Mesendoderm (in vitro differentiated cells): ENCODE data around the gene ARHGEF10L.

Experiments used
- DNase-seq: peaks from one replicate; pipeline ENCODE4 v3.0.0; 2013
- H2AK5ac ChIP-seq: 2 replicates; pipeline ENCODE4 v1.6.1; 2013; ENCODE audit warnings: low read length, inconsistent platforms
- H2BK120ac ChIP-seq: 2 replicates; pipeline ENCODE4 v1.6.1; 2013; ENCODE audit warnings: low read depth, mild to moderate bottlenecking, low read length, moderate library complexity, mixed read lengths
- H2BK15ac ChIP-seq: replicated peaks from 2 replicates; pipeline ENCODE4 v1.6.1; 2013; ENCODE audit warnings: low read depth, mild to moderate bottlenecking, moderate library complexity
- H2BK5ac ChIP-seq: 2 replicates; pipeline ENCODE4 v1.6.1; 2013; ENCODE audit warnings: low read length, inconsistent platforms
- H3K18ac ChIP-seq: 2 replicates; pipeline ENCODE4 v1.6.1; 2013; ENCODE audit warnings: mild to moderate bottlenecking, low read length, mixed read lengths
- H3K23ac ChIP-seq: one replicate; pipeline ENCODE4 v1.6.1; 2013; ENCODE audit warnings: low read length
- H3K27ac ChIP-seq: 2 replicates; pipeline ENCODE4 v1.5.1; 2013; ENCODE audit warnings: low read depth, mild to moderate bottlenecking, inconsistent platforms, low read length, moderate library complexity
- H3K27me3 ChIP-seq: 2 replicates; pipeline ENCODE4 v1.6.1; 2013; ENCODE audit warnings: low read length, control low read depth, mild to moderate bottlenecking, inconsistent platforms; ENCODE audit not compliant: insufficient read depth, poor library complexity
- H3K36me3 ChIP-seq: 2 replicates; pipeline ENCODE4 v1.6.1; 2013; ENCODE audit warnings: low read length, inconsistent platforms; ENCODE audit not compliant: control insufficient read depth, insufficient read depth
- H3K4ac ChIP-seq: one replicate; pipeline ENCODE4 v1.6.1; 2013; ENCODE audit warnings: low read depth, mild to moderate bottlenecking, low read length, moderate library complexity
- H3K4me1 ChIP-seq: 2 replicates; pipeline ENCODE4 v1.6.1; 2013; ENCODE audit warnings: low read depth, low read length, inconsistent platforms; ENCODE audit not compliant: control insufficient read depth
- H3K4me2 ChIP-seq: 2 replicates; pipeline ENCODE4 v1.6.1; 2013; ENCODE audit warnings: low read length
- H3K4me3 ChIP-seq: 2 replicates; pipeline ENCODE4 v1.5.1; 2013; ENCODE audit warnings: mild to moderate bottlenecking, low read length
- H3K56ac ChIP-seq: one replicate; pipeline ENCODE4 v1.6.1; 2013; ENCODE audit warnings: low read length
- H3K79me1 ChIP-seq: 2 replicates; pipeline ENCODE4 v1.6.1; 2013; ENCODE audit warnings: low read length, inconsistent platforms
- H3K79me2 ChIP-seq: 2 replicates; pipeline ENCODE4 v1.6.1; 2013; ENCODE audit warnings: mild to moderate bottlenecking, low read length; ENCODE audit not compliant: control insufficient read depth, insufficient read depth
- H3K9ac ChIP-seq: 2 replicates; pipeline ENCODE4 v1.6.1; 2013; ENCODE audit warnings: low read length, inconsistent platforms
- H4K5ac ChIP-seq: one replicate; pipeline ENCODE4 v1.6.1; 2013; ENCODE audit warnings: low read length
- H4K8ac ChIP-seq: one replicate; pipeline ENCODE4 v1.6.1; 2013; ENCODE audit warnings: low read depth, mild to moderate bottlenecking, control low read depth, low read length, moderate library complexity
- WGBS: extraction: QIAGEN DNeasy Blood & Tissue Kit; methylation state at CpG from one replicate; pipeline ENCODE4 v1.1.7; 2013; ENCODE audit warnings: low lambda C conversion rate, missing lambda C conversion rate; ENCODE audit not compliant: insufficient coverage; ENCODE audit errors: extremely low coverage; 5-methylcytosine and 5-hydroxymethylcytosine counted together

Gene ARHGEF10L

DNA sequence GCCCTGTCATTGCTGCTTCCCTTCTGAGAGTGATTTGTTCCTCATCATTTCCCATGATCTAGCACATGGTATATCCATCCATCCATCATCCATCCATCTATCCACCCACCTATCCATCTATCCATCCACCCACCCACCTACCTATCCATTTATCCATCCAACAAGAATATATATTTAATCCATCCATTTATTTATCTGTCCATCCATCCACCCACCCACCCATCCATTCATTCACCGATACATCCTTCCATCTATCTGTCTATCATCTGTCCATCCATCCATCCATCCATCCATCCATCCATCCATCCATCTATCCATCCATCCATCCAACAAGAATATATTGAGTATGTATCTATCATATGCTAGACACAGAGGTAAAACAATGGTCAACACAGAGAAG is 115.7 kb downstream of the ARHGEF10L start:
- no peak overlapping the region for H4K5ac ChIP-seq
- H3K27me3 ChIP-seq, result no peaks in the 10 kb centered on the region
- H3K4ac ChIP-seq, result no peak overlapping the region
- no peak overlapping the region for H2BK120ac ChIP-seq
- no peak overlapping the region for H3K18ac ChIP-seq
- H3K23ac ChIP-seq, result no peak overlapping the region
- no peak overlapping the region for H2BK5ac ChIP-seq
- H2BK15ac ChIP-seq, result no peak overlapping the region
- no peak overlapping the region for H3K4me2 ChIP-seq
- H3K79me1 ChIP-seq, result no peaks in the 10 kb centered on the region
- DNase-seq, result no peak
- no peaks in the 10 kb centered on the region for H3K79me2 ChIP-seq
- no peak overlapping the region for H2AK5ac ChIP-seq
- no peak overlapping the region for H4K8ac ChIP-seq
- H3K9ac ChIP-seq, result no peak overlapping the region
- H3K56ac ChIP-seq, result no peak overlapping the region
- H3K27ac ChIP-seq, result no peak overlapping the region
- no peak overlapping the region for H3K4me3 ChIP-seq
- no CpG with 5 or more reads among the region's 1 CpG for WGBS
- H3K4me1 ChIP-seq, result no peaks in the 10 kb centered on the region
- no peaks in the 10 kb centered on the region for H3K36me3 ChIP-seq

- no CpG with 5 or more reads among the region's 15 CpGs for WGBS
- H3K4ac ChIP-seq, result no peak overlapping the region
- no peak overlapping the region for H3K56ac ChIP-seq
- H3K4me3 ChIP-seq, result no peak overlapping the region
- H3K79me2 ChIP-seq, result no peaks in the 10 kb centered on the region
- H2BK120ac ChIP-seq, result no peak overlapping the region
- H3K4me2 ChIP-seq, result no peak overlapping the region
- H3K18ac ChIP-seq, result no peak overlapping the region
- no peaks in the 10 kb centered on the region for H3K79me1 ChIP-seq
- H3K27me3 ChIP-seq, result no peaks in the 10 kb centered on the region
- no peak overlapping the region for H4K8ac ChIP-seq
- no peak overlapping the region for H2AK5ac ChIP-seq
- DNase-seq, result no peak
- no peak overlapping the region for H3K27ac ChIP-seq
- no peaks in the 10 kb centered on the region for H3K36me3 ChIP-seq
- H3K23ac ChIP-seq, result no peak overlapping the region
- H3K4me1 ChIP-seq, result no peaks in the 10 kb centered on the region
- H3K9ac ChIP-seq, result no peak overlapping the region
- H4K5ac ChIP-seq, result no peak overlapping the region
- no peak overlapping the region for H2BK15ac ChIP-seq
- no peak overlapping the region for H2BK5ac ChIP-seq
These were observed 116.4 kb downstream of the ARHGEF10L start for GRCh38 chr1:17655922-17656321.

DNA sequence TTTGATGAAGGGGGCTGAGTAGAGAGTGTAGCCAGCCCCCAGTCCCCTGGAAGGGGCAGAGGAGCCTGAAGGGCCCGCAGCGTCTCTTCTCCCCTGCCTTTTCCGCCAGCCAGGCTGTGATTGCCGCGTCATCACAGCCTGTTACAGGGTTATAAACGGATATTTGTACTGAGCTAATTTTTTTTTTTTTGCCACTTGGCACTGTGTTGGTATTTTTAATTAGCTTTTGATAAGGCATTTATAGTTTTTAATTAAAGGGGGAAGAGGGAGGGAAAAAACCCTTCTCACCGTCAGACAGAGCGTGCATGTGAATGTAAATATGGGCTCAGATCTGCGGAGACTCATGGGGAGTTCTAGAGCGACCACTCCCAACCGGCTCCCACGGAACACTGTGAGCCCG is 117.9 kb downstream of the ARHGEF10L start:
- Histone ChIP-seq H3K9ac (no peak overlapping the region), H2BK120ac (no peak overlapping the region), H3K27ac (no peak overlapping the region), H3K27me3 (no peaks in the 10 kb centered on the region), H3K56ac (no peak overlapping the region), H3K4me1 (no peaks in the 10 kb centered on the region), H3K4me3 (no peak overlapping the region), H3K4me2 (no peak overlapping the region), H4K5ac (no peak overlapping the region), H3K79me2 (no peaks in the 10 kb centered on the region), H2BK5ac (no peak overlapping the region), H2AK5ac (no peak overlapping the region), H2BK15ac (no peak overlapping the region), H4K8ac (no peak overlapping the region), H3K23ac (no peak overlapping the region), H3K18ac (no peak overlapping the region), H3K4ac (no peak overlapping the region), H3K79me1 (no peaks in the 10 kb centered on the region), H3K36me3 (no peaks in the 10 kb centered on the region)
- WGBS, result no CpG with 5 or more reads among the region's 13 CpGs
- DNase-seq, result no peak

DNA sequence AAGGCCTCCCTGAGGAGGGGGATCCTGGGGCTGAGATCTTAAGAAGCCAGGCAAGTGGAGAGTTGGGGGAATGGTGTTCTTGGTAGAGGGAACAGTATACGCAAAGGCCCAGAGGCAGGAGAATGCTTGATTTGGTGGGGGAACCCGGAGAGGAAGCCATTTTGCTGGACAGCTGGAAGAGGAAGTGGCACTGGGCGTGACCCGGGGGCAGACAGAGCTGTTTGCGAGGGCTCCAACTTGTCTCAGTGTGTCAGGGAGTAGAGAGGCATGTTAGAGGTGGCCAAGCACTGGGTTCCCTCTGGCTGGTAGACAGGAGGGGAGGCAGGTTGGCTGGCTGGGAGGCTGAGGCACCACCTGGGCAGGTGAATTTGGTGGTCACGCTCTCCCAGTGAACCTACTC is 119.3 kb downstream of the ARHGEF10L start:
- no peaks in the 10 kb centered on the region for H3K36me3 ChIP-seq
- no peaks in the 10 kb centered on the region for H3K79me2 ChIP-seq
- no peak for DNase-seq
- no peak overlapping the region for H3K4ac ChIP-seq
- no peak overlapping the region for H2AK5ac ChIP-seq
- H3K18ac ChIP-seq, result no peak overlapping the region
- no peak overlapping the region for H3K9ac ChIP-seq
- no peak overlapping the region for H3K56ac ChIP-seq
- no peak overlapping the region for H4K5ac ChIP-seq
- no peak overlapping the region for H3K23ac ChIP-seq
- H3K27ac ChIP-seq, result no peak overlapping the region
- H2BK15ac ChIP-seq, result no peak overlapping the region
- no peak overlapping the region for H3K4me2 ChIP-seq
- H3K4me3 ChIP-seq, result no peak overlapping the region
- no peak overlapping the region for H2BK5ac ChIP-seq
- H3K79me1 ChIP-seq, result no peaks in the 10 kb centered on the region
- WGBS, result no CpG with 5 or more reads among the region's 6 CpGs
- no peaks in the 10 kb centered on the region for H3K27me3 ChIP-seq
- no peak overlapping the region for H4K8ac ChIP-seq
- no peaks in the 10 kb centered on the region for H3K4me1 ChIP-seq
- no peak overlapping the region for H2BK120ac ChIP-seq

DNA sequence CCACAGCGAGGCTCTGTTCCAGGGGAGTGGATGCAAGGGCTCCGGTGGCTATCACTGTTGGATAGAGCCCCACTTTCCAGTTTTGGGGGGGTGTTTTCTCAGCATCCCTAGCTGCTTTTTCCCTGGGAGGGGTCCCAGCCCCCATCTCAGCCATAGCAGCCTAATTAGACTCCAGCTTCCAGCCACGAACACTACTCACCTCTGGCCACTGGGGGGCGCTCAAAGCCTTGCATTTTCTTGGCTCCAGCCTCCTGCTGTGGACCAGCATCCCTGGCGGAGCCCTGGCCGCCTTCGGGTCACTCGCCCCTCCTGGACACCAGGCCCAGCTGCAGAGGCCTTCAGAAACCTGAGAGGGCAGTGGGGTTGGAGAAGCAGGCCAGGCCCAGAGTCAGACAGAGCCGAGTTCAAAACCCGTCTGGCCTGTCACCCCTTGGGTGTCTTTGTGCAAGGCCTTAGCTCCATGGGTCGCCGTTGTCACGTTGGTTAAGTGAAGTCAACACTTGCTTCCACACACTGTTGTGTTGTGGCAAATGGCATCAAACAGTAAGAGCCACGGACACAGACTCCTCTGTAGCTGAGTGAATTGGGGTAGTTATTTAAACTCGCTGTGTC is 122.2 kb downstream of the ARHGEF10L start:
- H3K79me2 ChIP-seq, result no peaks in the 10 kb centered on the region
- peak; percentile 71 for DNase-seq
- H3K4me3 ChIP-seq, result no peak overlapping the region
- no peak overlapping the region for H4K8ac ChIP-seq
- no peak overlapping the region for H4K5ac ChIP-seq
- H2AK5ac ChIP-seq, result no peak overlapping the region
- H3K27me3 ChIP-seq, result no peaks in the 10 kb centered on the region
- no peak overlapping the region for H3K23ac ChIP-seq
- no CpG with 5 or more reads among the region's 15 CpGs for WGBS
- no peak overlapping the region for H2BK15ac ChIP-seq
- H3K36me3 ChIP-seq, result no peaks in the 10 kb centered on the region
- H3K79me1 ChIP-seq, result no peaks in the 10 kb centered on the region
- H3K56ac ChIP-seq, result no peak overlapping the region
- no peaks in the 10 kb centered on the region for H3K4me1 ChIP-seq
- no peak overlapping the region for H3K9ac ChIP-seq
- no peak overlapping the region for H2BK120ac ChIP-seq
- no peak overlapping the region for H3K4me2 ChIP-seq
- no peak overlapping the region for H3K27ac ChIP-seq
- no peak overlapping the region for H2BK5ac ChIP-seq
- H3K18ac ChIP-seq, result no peak overlapping the region
- H3K4ac ChIP-seq, result no peak overlapping the region

- Histone ChIP-seq H2BK15ac (no peak overlapping the region), H3K4ac (no peak overlapping the region), H3K4me3 (no peak overlapping the region), H4K5ac (no peak overlapping the region), H2BK120ac (no peak overlapping the region), H3K56ac (no peak overlapping the region), H2AK5ac (no peak overlapping the region), H3K4me1 (no peaks in the 10 kb centered on the region), H3K79me1 (no peaks in the 10 kb centered on the region), H3K4me2 (no peak overlapping the region), H3K9ac (no peak overlapping the region), H3K27me3 (no peaks in the 10 kb centered on the region), H3K36me3 (no peaks in the 10 kb centered on the region), H4K8ac (no peak overlapping the region), H3K18ac (no peak overlapping the region), H3K79me2 (no peaks in the 10 kb centered on the region), H3K23ac (no peak overlapping the region), H3K27ac (no peak overlapping the region), H2BK5ac (no peak overlapping the region)
- no peak for DNase-seq
- no CpG with 5 or more reads among the region's 10 CpGs for WGBS
These were observed 122.8 kb downstream of the ARHGEF10L start for GRCh38 chr1:17662296-17662695.
